ENCODE measurements around the gene ARMC9.

- TF ChIP-seq, protein P1, sequence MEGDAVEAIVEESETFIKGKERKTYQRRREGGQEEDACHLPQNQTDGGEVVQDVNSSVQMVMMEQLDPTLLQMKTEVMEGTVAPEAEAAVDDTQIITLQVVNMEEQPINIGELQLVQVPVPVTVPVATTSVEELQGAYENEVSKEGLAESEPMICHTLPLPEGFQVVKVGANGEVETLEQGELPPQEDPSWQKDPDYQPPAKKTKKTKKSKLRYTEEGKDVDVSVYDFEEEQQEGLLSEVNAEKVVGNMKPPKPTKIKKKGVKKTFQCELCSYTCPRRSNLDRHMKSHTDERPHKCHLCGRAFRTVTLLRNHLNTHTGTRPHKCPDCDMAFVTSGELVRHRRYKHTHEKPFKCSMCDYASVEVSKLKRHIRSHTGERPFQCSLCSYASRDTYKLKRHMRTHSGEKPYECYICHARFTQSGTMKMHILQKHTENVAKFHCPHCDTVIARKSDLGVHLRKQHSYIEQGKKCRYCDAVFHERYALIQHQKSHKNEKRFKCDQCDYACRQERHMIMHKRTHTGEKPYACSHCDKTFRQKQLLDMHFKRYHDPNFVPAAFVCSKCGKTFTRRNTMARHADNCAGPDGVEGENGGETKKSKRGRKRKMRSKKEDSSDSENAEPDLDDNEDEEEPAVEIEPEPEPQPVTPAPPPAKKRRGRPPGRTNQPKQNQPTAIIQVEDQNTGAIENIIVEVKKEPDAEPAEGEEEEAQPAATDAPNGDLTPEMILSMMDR (IDR thresholded peaks at IDR 0.05): no peak
- TF ChIP-seq POLR2A (IDR thresholded peaks at IDR 0.05): no peak
Measured at GRCh38 chr2:231394211-231395141, 196.0 kb downstream of the ARMC9 start.

Data from testis (tissue), 2 donors.